ENCODE data around the gene GRPEL1. TPM values are rescaled to one million over a fixed set of nuclear protein-coding genes. Genes with fewer than 3 reads are reported as not detected.
"Not testable (repeated sequence)": the region's sequence is repeated elsewhere in the genome, so short reads cannot be mapped to it uniquely, and the experiment has no call there.

GRPEL1 gene
- total RNA-seq, 1 donor from 2014 or later = 55.8 TPM

DNA sequence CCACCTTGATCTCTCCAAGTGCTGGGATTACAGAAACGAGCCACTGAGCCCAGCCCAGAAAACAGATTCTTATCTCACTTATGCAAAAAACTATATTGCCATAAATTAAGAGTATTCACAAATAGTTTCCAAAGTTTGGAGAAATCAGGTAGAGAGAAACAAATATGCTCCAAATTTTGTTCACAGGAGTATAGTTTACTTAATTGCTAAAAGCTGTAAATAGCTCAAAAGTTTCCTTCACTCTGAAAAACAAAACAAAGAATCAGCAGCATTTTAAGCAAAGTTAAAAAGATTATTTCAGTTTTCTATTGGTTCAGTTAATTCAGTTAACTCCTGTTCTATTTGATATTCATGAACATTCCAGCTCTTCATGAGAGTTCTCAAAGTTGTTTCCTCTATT is 18.5 kb upstream of the GRPEL1 start:
- Histone ChIP-seq H3K9me3 (ENCODE audit: insufficient read depth, low read depth, low read length) (peaks cover 3% of the 10 kb centered on the region), H3K36me3 (ENCODE audit: insufficient read depth, low read length) (no peaks in the 10 kb centered on the region), H3K79me2 (ENCODE audit: insufficient read depth, low read length) (no peaks in the 10 kb centered on the region), H3K4me2 (ENCODE audit: low read length) (no peak overlapping the region), H3K4me1 (ENCODE audit: insufficient read depth, low read length) (peaks cover 3% of the 10 kb centered on the region), H2AFZ (ENCODE audit: low read depth, low read length) (no peak overlapping the region), H3K9ac (ENCODE audit: low read length) (no peak overlapping the region), H3K27me3 (ENCODE audit: insufficient read depth, low read length) (peaks cover 34% of the 10 kb centered on the region), H4K20me1 (ENCODE audit: insufficient read depth, low read length) (no peaks in the 10 kb centered on the region), H3K27ac (ENCODE audit: low read depth, low read length) (no peak overlapping the region), H3K4me3 (ENCODE audit: insufficient read depth, low read depth, low read length) (no peak overlapping the region)
- H3K4me3 Mint-ChIP-seq (ENCODE audit: unreplicated experiment) = no peak overlapping the region
- no peak overlapping the region for H3K27ac Mint-ChIP-seq (ENCODE audit: unreplicated experiment)
- H3K4me1 Mint-ChIP-seq (ENCODE audit: low read depth, unreplicated experiment) = no peaks in the 10 kb centered on the region
- DNase-seq (ENCODE audit: low read depth) (no peak), FAIRE-seq (no peak)
- peaks cover 9% of the 10 kb centered on the region for H3K9me3 Mint-ChIP-seq (ENCODE audit: unreplicated experiment)
- peaks cover 45% of the 10 kb centered on the region for H3K27me3 Mint-ChIP-seq (ENCODE audit: low read depth, unreplicated experiment)
- no peaks in the 10 kb centered on the region for H3K36me3 Mint-ChIP-seq (ENCODE audit: low read depth, unreplicated experiment)
- TF ChIP-seq, protein P1, sequence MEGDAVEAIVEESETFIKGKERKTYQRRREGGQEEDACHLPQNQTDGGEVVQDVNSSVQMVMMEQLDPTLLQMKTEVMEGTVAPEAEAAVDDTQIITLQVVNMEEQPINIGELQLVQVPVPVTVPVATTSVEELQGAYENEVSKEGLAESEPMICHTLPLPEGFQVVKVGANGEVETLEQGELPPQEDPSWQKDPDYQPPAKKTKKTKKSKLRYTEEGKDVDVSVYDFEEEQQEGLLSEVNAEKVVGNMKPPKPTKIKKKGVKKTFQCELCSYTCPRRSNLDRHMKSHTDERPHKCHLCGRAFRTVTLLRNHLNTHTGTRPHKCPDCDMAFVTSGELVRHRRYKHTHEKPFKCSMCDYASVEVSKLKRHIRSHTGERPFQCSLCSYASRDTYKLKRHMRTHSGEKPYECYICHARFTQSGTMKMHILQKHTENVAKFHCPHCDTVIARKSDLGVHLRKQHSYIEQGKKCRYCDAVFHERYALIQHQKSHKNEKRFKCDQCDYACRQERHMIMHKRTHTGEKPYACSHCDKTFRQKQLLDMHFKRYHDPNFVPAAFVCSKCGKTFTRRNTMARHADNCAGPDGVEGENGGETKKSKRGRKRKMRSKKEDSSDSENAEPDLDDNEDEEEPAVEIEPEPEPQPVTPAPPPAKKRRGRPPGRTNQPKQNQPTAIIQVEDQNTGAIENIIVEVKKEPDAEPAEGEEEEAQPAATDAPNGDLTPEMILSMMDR (IDR thresholded peaks at IDR 0.05; ENCODE audit: insufficient read depth, low read depth, low read length) = no peak
- TF ChIP-seq EZH2 (IDR thresholded peaks at IDR 0.05; ENCODE audit: insufficient read depth, low read length) = no peak

DNA sequence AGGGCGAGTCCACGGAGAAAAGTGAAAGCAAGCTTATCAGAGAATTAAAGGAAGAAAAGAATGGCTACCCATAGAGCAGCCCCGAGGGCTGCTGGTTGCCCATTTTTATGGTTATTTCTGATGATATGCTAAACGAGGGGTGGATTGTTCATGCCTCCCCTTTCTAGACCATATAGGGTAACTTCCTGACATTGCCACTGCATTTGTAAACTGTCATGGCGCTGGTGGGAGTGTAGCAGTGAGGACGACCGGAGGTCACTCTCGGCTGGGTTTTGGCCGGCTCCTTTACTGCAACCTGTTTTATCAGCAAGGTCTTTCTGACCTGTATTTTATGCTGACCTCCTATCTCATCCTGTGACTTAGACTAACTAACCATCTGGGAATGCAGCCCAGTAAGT is 16.7 kb upstream of the GRPEL1 start:
- FAIRE-seq; H3K4me3 ChIP-seq (ENCODE audit: insufficient read depth, low read depth, low read length); H3K9ac ChIP-seq (ENCODE audit: low read length); H3K36me3 Mint-ChIP-seq (ENCODE audit: low read depth, unreplicated experiment); H3K4me1 ChIP-seq (ENCODE audit: insufficient read depth, low read length); H3K79me2 ChIP-seq (ENCODE audit: insufficient read depth, low read length); H3K4me3 Mint-ChIP-seq (ENCODE audit: unreplicated experiment); H2AFZ ChIP-seq (ENCODE audit: low read depth, low read length); DNase-seq (ENCODE audit: low read depth); H3K4me2 ChIP-seq (ENCODE audit: low read length); H3K4me1 Mint-ChIP-seq (ENCODE audit: low read depth, unreplicated experiment); H4K20me1 ChIP-seq (ENCODE audit: insufficient read depth, low read length); H3K27ac ChIP-seq (ENCODE audit: low read depth, low read length); H3K9me3 ChIP-seq (ENCODE audit: insufficient read depth, low read depth, low read length); H3K27ac Mint-ChIP-seq (ENCODE audit: unreplicated experiment); H3K36me3 ChIP-seq (ENCODE audit: insufficient read depth, low read length): not testable (repeated sequence)
- H3K27me3 ChIP-seq (ENCODE audit: insufficient read depth, low read length) = peaks cover 31% of the 10 kb centered on the region
- Mint-ChIP-seq H3K9me3 (ENCODE audit: unreplicated experiment) (peaks cover 22% of the 10 kb centered on the region), H3K27me3 (ENCODE audit: low read depth, unreplicated experiment) (peaks cover 48% of the 10 kb centered on the region)

GRCh38 chr4:7083597-7084563 is 16.0 kb upstream of the GRPEL1 start:
- DNase-seq (ENCODE audit: low read depth) = no peak
- Mint-ChIP-seq H3K9me3 (ENCODE audit: unreplicated experiment) (peaks cover 22% of the 10 kb centered on the region), H3K36me3 (ENCODE audit: low read depth, unreplicated experiment) (no peaks in the 10 kb centered on the region), H3K4me1 (ENCODE audit: low read depth, unreplicated experiment) (no peaks in the 10 kb centered on the region), H3K4me3 (ENCODE audit: unreplicated experiment) (no peak overlapping the region), H3K27me3 (ENCODE audit: low read depth, unreplicated experiment) (peaks cover 41% of the 10 kb centered on the region), H3K27ac (ENCODE audit: unreplicated experiment) (no peak overlapping the region)
- H4K20me1 ChIP-seq (ENCODE audit: insufficient read depth, low read length) = no peaks in the 10 kb centered on the region
- TF ChIP-seq EZH2 (IDR thresholded peaks at IDR 0.05; ENCODE audit: insufficient read depth, low read length) = no peak
- TF ChIP-seq, protein P1 (IDR thresholded peaks at IDR 0.05; ENCODE audit: insufficient read depth, low read depth, low read length) = no peak
- H3K79me2 ChIP-seq (ENCODE audit: insufficient read depth, low read length) = no peaks in the 10 kb centered on the region
- no peak overlapping the region for H3K27ac ChIP-seq (ENCODE audit: low read depth, low read length)
- no peak overlapping the region for H3K4me2 ChIP-seq (ENCODE audit: low read length)
- H3K36me3 ChIP-seq (ENCODE audit: insufficient read depth, low read length) = no peaks in the 10 kb centered on the region
- no peak for FAIRE-seq
- H3K4me3 ChIP-seq (ENCODE audit: insufficient read depth, low read depth, low read length) = no peak overlapping the region
- no peak overlapping the region for H3K9ac ChIP-seq (ENCODE audit: low read length)
- peaks cover 24% of the 10 kb centered on the region for H3K27me3 ChIP-seq (ENCODE audit: insufficient read depth, low read length)
- H2AFZ ChIP-seq (ENCODE audit: low read depth, low read length) = peak overlapping the region; percentile 10
- peaks cover 3% of the 10 kb centered on the region for H3K4me1 ChIP-seq (ENCODE audit: insufficient read depth, low read length)
- H3K9me3 ChIP-seq (ENCODE audit: insufficient read depth, low read depth, low read length) = peaks cover 6% of the 10 kb centered on the region

DNA sequence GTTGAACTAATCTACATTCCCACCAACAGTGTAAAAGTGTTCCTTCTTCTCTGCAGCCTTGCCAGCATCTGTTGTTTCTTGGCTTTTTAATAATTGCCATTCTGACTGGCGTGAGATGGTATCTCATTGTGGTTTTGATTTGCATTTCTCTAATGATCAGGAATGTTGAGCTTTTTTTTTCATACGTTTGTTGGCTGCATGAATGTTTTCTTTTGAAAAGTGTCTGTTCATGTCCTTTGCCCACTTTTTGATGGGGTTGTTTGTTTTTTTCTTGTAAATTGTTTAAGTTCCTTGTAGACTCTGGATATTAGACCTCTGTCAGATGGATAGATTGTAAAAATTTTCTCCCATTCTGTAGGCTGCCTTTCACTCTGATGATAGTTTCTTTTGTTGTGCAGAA is 12.0 kb upstream of the GRPEL1 start:
- not testable (repeated sequence) for H3K79me2 ChIP-seq (ENCODE audit: insufficient read depth, low read length); H3K4me1 Mint-ChIP-seq (ENCODE audit: low read depth, unreplicated experiment); H3K36me3 Mint-ChIP-seq (ENCODE audit: low read depth, unreplicated experiment); H4K20me1 ChIP-seq (ENCODE audit: insufficient read depth, low read length); H3K4me3 ChIP-seq (ENCODE audit: insufficient read depth, low read depth, low read length); FAIRE-seq; H3K4me2 ChIP-seq (ENCODE audit: low read length); H3K9ac ChIP-seq (ENCODE audit: low read length); H3K4me1 ChIP-seq (ENCODE audit: insufficient read depth, low read length); DNase-seq (ENCODE audit: low read depth); H3K4me3 Mint-ChIP-seq (ENCODE audit: unreplicated experiment); H3K27ac ChIP-seq (ENCODE audit: low read depth, low read length); H3K27ac Mint-ChIP-seq (ENCODE audit: unreplicated experiment); H3K36me3 ChIP-seq (ENCODE audit: insufficient read depth, low read length); H2AFZ ChIP-seq (ENCODE audit: low read depth, low read length); H3K9me3 ChIP-seq (ENCODE audit: insufficient read depth, low read depth, low read length)
- H3K27me3 ChIP-seq (ENCODE audit: insufficient read depth, low read length) = peaks cover 17% of the 10 kb centered on the region
- H3K9me3 Mint-ChIP-seq (ENCODE audit: unreplicated experiment) = peaks cover 18% of the 10 kb centered on the region
- peaks cover 46% of the 10 kb centered on the region for H3K27me3 Mint-ChIP-seq (ENCODE audit: low read depth, unreplicated experiment)
